Testis (tissue), 3 donors: ENCODE measurements around the gene SLC2A10. TPM values are rescaled to one million over a fixed set of nuclear protein-coding genes. Genes with fewer than 3 reads are reported as not detected.

Experiments used
- DNase-seq: peaks from one replicate; pipeline ENCODE4 v3.0.0-alpha.2; 2019
- H3K27ac ChIP-seq, 2 donors: fragments of 200-600 bp; sonication (generic); one replicate each; pipeline ENCODE4 v1.5.1; 2019
- H3K27me3 ChIP-seq: fragments of 200-600 bp; sonication (generic); one replicate; pipeline ENCODE4 v1.5.1; 2019
- H3K36me3 ChIP-seq: fragments of 200-600 bp; sonication (generic); one replicate; pipeline ENCODE4 v1.5.1; 2017; ENCODE audit warnings: low read depth; ENCODE audit errors: missing control alignments
- H3K4me1 ChIP-seq: fragments of 200-600 bp; sonication (generic); one replicate; pipeline ENCODE4 v1.5.1; 2019
- H3K4me3 ChIP-seq, 2 donors: fragments of 200-600 bp; sonication (generic); one replicate each; pipeline ENCODE4 v1.5.1; 2017 to 2019
- H3K9me3 ChIP-seq: fragments of 200-600 bp; sonication (generic); one replicate; pipeline ENCODE4 v1.5.1; 2017
- CTCF ChIP-seq, 3 experiments: fragments of 450-650 bp in 2 of 3; fragments of 200-600 bp in 1 of 3; sonication (generic) in 1 of 3; IDR thresholded peaks; one replicate each; pipeline ENCODE4 v1.5.1; 2016 to 2019; ENCODE audit warnings: antibody characterized with exemption in 3 of 3, mild to moderate bottlenecking in 2 of 3, moderate library complexity in 1 of 3
- POLR2A ChIP-seq: fragments of 450-650 bp; IDR thresholded peaks from one replicate; pipeline ENCODE4 v1.6.1; 2017; ENCODE audit warnings: antibody characterized with exemption, mild to moderate bottlenecking, moderate library complexity
- WGBS, 2 donors: methylation state at CpG; one replicate each; pipeline ENCODE4 v1.1.5; 2018; 5-methylcytosine and 5-hydroxymethylcytosine counted together
- intact Hi-C: fragments of 100-400 bp; cut with DNase I; formaldehyde crosslinking; loops from one replicate; pipeline ENCODE4 v1.15.1; 2023; ENCODE audit warnings: low total_unique reads
- polyA plus RNA-seq: library from polyadenylated mRNA; stranded (reverse); fragments of 350-450 nt; fragmentation: Illumina TruSeq; extraction: RNeasy Lipid Tissue Mini Kit (QIAGEN cat#74804); gene quantifications from one replicate; pipeline ENCODE4 v1.2.3, GENCODE V29; 2014; ENCODE audit warnings: low read depth, low replicate concordance; ENCODE audit not compliant: insufficient read depth
- total RNA-seq, 2 donors: library from RNA; depleted of rRNA; stranded (reverse); fragments of >200 nt; gene quantifications; one replicate each; pipeline ENCODE4 v1.2.3, GENCODE V29; 2016

Gene SLC2A10
- total and polyA plus RNA-seq, 3 donors from 2014 or later = 4.8 to 12.2 (median 12.0) TPM

GRCh38 chr20:46665602-46666001 is 43.8 kb upstream of the SLC2A10 start:
- Histone ChIP-seq H3K4me3 (no peak overlapping the region), H3K36me3 (no peaks in the 10 kb centered on the region), H3K27ac (no peak overlapping the region), H3K9me3 (no peaks in the 10 kb centered on the region), H3K27me3 (no peaks in the 10 kb centered on the region), H3K4me1 (no peaks in the 10 kb centered on the region)
- intact Hi-C loops = no loop called here
- WGBS, 2 donors = 89 to 90% methylated on average over 3 of the region's 3 CpGs
- DNase-seq = no peak
- TF ChIP-seq POLR2A (no peak), CTCF (IDR thresholded peaks at IDR 0.05) (no peak)

DNA sequence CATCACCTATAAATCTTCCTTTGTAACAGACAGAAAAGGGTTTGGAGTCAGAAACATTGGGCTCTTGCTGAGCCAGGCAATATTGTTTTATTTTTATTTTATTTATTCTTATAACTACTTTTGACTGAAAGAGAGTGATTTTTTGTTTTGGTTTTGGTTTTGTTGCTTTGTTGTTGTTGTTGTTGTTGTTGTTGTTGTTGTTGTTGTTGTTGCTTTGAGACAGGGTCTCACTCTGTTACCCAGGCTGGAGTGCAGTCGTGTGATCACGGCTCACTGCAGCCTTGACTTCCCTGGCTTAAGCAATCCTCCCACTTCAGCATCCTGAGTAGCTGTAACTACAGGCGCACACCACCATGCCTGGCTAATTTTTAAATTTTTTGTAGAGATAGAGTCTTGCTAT is 43.1 kb upstream of the SLC2A10 start:
- TF ChIP-seq POLR2A (no peak), CTCF (IDR thresholded peaks at IDR 0.05) (no peak)
- intact Hi-C loops = no loop called here

DNA sequence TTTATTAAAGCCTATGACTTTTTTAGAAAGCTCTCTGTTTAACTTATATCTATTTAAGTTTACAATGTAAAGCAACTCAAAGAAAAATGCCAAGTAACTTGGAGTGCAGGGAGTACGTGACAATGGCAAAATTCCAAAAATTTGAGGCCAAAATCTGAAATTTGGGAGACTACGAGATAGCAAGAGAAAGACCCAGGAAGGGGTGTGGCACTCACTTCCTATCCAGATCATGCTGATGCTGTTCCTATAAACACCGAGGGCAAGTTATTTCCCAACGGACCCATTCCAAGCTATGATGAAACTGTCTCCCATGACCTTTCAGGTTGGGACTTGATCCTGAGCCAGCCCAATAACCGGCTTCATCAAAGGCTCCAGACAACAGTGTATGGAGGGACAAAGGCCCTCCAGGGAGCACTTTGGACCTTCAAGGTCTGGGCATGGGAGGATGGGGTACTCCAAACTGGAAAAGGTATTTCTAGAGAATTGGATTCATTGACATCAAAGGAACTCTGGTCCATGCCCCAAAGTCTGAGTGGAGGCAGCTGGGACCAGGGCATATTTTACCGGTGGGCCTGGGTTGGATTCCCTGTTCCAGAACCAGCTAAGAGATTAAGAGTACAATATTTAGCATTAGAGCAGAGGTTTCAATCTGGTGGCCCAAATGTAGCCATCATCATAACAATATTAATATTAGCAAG is 42.5 kb upstream of the SLC2A10 start:
- Histone ChIP-seq H3K36me3 (no peaks in the 10 kb centered on the region), H3K4me3 (no peak overlapping the region), H3K27ac (no peak overlapping the region), H3K9me3 (no peaks in the 10 kb centered on the region), H3K27me3 (no peaks in the 10 kb centered on the region), H3K4me1 (no peaks in the 10 kb centered on the region)
- no peak for DNase-seq
- intact Hi-C loops = no loop called here
- WGBS, 2 donors = 89 to 90% methylated on average over 6 of the region's 6 CpGs
- TF ChIP-seq POLR2A (no peak), CTCF (IDR thresholded peaks at IDR 0.05) (no peak)

More for the DNA sequence above, 43.1 kb upstream of the SLC2A10 start:
- no peaks in the 10 kb centered on the region for H3K27me3 ChIP-seq
- H3K27ac ChIP-seq = no peak overlapping the region
- no peak overlapping the region for H3K4me3 ChIP-seq
- DNase-seq = no peak
- no peaks in the 10 kb centered on the region for H3K4me1 ChIP-seq
- 84 to 85% methylated on average over 3 of the region's 3 CpGs for WGBS, 2 donors
- H3K36me3 ChIP-seq = no peaks in the 10 kb centered on the region
- no peaks in the 10 kb centered on the region for H3K9me3 ChIP-seq

DNA sequence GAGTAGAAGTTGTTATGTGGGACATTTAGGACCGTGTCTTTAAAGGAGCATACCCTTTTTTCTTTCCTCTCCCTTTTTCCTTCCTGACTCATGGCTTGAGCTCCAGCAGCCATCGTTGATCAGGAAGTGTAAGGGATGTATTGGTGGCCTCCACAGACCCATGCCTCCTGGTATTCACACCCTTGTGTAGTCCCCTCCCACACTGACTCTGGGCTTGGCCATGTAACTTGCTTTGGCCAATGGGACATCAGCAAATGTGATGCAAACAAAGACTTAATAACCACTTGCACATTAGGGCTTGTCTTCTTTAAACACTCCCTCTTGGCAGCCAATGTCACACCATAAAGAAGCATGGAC is 39.2 kb upstream of the SLC2A10 start:
- no peak for TF ChIP-seq POLR2A
- no peak for TF ChIP-seq CTCF (IDR thresholded peaks at IDR 0.05)
- WGBS, 2 donors = 82 to 92% methylated on average over 2 of the region's 2 CpGs
- H3K27me3 ChIP-seq = no peaks in the 10 kb centered on the region
- H3K4me1 ChIP-seq = no peaks in the 10 kb centered on the region
- H3K4me3 ChIP-seq = no peak overlapping the region
- DNase-seq = no peak
- no peak overlapping the region for H3K27ac ChIP-seq
- no peaks in the 10 kb centered on the region for H3K9me3 ChIP-seq
- no peaks in the 10 kb centered on the region for H3K36me3 ChIP-seq
- intact Hi-C loops = no loop called here
